ENCODE data around the gene NME9. TPM values are rescaled to one million over a fixed set of nuclear protein-coding genes. Genes with fewer than 3 reads are reported as not detected.

The NME9 gene
- total RNA-seq, 4 donors from 2014 or later, result 0.66 TPM; not detected in 3

DNA sequence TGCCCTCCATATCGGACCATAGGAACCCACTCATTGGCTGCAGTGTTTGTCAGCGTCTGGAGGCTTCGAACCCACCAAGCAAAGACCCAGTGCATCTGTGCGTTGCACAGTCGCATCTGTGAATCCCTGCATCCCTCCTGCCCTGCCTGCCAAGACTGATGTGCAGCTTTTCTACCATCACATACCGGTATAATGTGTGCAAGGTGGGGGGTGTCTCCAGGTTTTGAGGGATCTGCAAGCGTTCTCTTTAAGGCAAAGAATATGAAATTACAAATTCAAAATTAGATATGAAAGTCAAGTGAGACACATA is 288 bp upstream of the NME9 start:
- TF ChIP-seq, protein P1, sequence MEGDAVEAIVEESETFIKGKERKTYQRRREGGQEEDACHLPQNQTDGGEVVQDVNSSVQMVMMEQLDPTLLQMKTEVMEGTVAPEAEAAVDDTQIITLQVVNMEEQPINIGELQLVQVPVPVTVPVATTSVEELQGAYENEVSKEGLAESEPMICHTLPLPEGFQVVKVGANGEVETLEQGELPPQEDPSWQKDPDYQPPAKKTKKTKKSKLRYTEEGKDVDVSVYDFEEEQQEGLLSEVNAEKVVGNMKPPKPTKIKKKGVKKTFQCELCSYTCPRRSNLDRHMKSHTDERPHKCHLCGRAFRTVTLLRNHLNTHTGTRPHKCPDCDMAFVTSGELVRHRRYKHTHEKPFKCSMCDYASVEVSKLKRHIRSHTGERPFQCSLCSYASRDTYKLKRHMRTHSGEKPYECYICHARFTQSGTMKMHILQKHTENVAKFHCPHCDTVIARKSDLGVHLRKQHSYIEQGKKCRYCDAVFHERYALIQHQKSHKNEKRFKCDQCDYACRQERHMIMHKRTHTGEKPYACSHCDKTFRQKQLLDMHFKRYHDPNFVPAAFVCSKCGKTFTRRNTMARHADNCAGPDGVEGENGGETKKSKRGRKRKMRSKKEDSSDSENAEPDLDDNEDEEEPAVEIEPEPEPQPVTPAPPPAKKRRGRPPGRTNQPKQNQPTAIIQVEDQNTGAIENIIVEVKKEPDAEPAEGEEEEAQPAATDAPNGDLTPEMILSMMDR (IDR thresholded peaks at IDR 0.05; ENCODE audit: low read depth), result no peak

DNA sequence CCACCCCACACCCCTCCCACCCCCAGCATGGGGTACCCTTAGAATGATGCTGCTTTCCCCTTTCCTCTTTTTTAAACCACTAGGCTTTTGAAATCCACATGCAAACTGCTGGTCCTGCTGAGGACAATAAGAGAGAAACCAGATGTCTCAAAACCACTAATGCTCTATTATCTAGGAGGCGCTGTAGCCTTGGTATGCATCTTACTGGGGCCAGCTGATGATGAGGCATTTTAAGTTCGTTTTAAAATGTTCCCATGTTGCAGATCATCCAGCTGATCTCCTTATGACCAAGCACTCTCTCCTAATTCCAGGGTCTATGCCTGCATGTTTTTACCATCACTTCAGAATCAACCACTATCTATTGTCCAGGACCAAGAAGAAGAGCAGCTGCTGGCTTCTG is 1.3 kb downstream of the NME9 start:
- TF ChIP-seq, protein P1 (IDR thresholded peaks at IDR 0.05; ENCODE audit: low read depth), result no peak

DNA sequence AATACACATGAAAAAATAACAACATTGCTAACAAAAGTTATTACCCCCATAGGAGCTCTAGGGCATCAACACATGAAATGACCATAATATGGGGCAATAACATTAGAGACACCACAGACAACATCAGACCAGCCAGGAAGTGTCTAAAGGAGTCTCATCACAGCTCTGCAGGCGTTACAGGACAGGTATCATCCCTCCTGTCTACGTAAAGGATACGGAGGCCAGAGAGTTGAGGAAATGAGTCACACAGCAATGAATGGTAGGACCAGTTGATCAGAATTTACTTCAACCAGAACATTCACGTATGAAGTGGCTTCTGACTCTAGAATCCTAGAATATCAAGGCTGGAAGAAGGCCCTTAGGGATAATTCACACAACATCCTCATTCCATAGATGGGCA is 1.8 kb downstream of the NME9 start:
- TF ChIP-seq, protein P1 (IDR thresholded peaks at IDR 0.05; ENCODE audit: low read depth), result no peak

DNA sequence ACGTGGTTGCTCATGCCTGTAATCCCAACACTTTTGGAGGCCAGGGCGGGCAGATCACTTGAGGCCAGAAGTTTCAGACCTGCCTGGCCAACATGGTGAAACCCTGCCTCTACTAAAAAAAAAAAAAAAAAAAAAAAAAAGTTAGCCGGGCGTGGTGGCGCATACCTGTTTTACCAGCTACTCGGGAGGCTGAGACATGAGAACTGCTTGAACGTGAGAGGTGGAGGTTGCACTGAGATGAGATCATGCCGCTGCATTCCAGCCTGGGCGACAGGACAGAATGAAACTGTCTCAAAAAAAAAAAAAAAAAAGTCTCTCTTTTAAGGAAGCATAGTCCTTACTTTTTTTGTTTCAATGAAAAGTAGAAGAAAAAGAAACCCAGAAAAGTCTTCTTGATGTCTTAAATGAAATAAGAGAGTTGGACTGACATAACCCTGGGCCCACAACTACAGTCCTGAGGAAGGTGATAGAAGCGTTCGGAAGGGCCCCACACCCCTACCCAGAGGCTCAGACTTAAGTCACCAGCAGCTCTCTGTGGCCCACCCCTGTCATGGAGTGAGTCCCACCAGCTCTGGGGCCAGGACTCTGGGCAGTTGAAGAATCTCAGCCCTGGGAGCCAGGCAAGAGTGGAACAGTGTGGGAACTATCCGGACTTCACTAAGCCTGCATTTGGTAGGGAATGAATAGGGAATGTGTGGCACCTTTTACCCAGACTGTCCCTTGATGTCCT is 2.6 kb downstream of the NME9 start:
- TF ChIP-seq, protein P1 (IDR thresholded peaks at IDR 0.05; ENCODE audit: low read depth), result no peak

DNA sequence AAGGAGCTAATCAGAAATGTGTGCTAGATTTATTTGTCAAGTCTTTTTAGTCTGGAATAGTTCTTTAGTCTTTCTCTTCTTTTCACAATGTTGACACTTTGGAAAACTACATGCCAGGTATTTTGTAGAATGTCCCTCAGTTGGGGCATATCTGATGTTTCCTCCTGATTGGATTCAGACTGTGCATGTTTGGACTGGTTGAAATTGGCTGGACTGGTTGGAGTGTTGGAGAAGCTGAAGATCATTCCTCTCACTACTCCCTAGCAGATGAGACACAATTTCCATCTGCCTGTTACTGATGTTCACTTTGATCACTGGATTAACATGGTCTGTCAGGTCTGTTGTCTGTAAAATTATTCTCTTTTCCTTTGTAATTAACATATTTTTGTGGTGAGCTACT is 3.7 kb downstream of the NME9 start:
- TF ChIP-seq, protein P1 (IDR thresholded peaks at IDR 0.05; ENCODE audit: low read depth), result no peak

DNA sequence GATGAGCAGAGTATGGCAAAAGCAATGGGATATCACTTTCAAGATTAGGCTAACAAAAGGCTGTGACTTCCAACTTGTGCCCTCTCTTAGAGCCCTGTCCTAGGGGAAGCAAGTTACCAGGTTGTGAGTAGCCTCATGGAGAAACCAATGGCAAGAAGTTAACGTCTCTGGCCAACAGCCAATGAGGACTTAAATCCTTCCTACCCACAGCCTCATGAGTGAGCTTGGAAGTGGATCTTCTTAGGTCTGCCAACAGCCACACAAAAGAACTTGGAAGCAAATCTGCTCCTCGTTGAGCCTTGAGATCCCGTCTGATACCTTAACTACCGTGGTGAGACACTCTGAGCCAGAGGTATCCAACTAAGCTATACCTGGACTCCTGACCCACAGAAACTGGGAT is 5.7 kb downstream of the NME9 start:
- TF ChIP-seq, protein P1 (IDR thresholded peaks at IDR 0.05; ENCODE audit: low read depth), result no peak

DNA sequence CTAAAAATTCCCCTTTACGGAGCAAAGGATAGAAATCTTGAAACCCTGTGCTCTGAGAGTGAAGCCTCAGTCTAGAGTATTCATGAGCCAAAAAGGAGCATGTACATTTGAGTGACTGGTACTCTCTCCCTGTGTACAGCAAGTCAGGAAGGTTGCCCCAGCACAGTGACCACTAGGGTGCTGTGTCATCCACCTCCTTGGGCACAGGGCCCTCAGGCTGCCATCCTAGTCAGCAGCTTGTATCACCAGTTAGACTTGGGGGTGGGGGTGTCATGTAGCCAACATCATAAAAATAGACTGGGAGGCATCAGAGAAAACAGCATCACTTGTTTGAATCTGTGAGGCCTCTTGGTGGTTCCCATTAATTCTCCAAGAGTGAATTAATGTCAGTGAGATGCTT is 12.0 kb downstream of the NME9 start:
- TF ChIP-seq, protein P1 (IDR thresholded peaks at IDR 0.05; ENCODE audit: low read depth), result no peak
